Measurements from ENCODE around the gene ENTR1.

ENTR1 gene

GRCh38 chr9:136443687-136444086 lies 33.3 kb upstream of the ENTR1 start:
- ATAC-seq (replicated peaks) (no peak), DNase-seq (no peak)
- no peak overlapping the region for H3K27ac Mint-ChIP-seq
- H3K4me1 Mint-ChIP-seq (ENCODE audit: low read depth in 2 of 2), result no peaks in the 10 kb centered on the region
- H3K27me3 Mint-ChIP-seq, result no peaks in the 10 kb centered on the region
- H3K9me3 Mint-ChIP-seq, result no peaks in the 10 kb centered on the region
- peaks cover 76% of the 10 kb centered on the region for H3K36me3 Mint-ChIP-seq (ENCODE audit: insufficient read depth)
- H3K4me3 Mint-ChIP-seq, result no peak overlapping the region

DNA sequence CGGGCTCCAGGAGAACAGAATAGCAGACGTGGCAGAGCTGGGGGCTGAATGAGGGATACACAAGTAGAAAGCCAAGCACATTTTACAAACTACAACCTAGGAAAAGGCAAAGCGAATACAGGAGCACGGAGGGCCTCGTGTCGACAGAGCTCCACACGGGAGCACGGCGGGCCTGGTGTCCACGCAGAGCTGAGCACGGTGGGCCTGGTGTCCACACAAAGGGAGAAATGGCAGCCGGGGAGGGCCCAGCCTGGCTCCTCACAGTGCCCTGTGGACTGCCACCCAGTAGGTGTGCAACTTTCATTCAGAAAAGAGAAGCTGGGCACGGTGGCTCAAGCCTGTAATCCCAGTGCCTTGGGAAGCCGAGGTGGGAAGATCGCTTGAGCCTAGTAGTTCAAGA lies 32.7 kb upstream of the ENTR1 start:
- ATAC-seq (replicated peaks), result no peak
- Mint-ChIP-seq H3K4me1 (ENCODE audit: low read depth in 2 of 2) (peaks cover 4% of the 10 kb centered on the region in 2 donors), H3K9me3 (no peaks in the 10 kb centered on the region), H3K4me3 (no peak overlapping the region), H3K27me3 (no peaks in the 10 kb centered on the region), H3K27ac (peak overlapping the region in 1 of 2 donors; percentile 94), H3K36me3 (ENCODE audit: insufficient read depth) (peaks cover 74% of the 10 kb centered on the region)
- no peak for DNase-seq

DNA sequence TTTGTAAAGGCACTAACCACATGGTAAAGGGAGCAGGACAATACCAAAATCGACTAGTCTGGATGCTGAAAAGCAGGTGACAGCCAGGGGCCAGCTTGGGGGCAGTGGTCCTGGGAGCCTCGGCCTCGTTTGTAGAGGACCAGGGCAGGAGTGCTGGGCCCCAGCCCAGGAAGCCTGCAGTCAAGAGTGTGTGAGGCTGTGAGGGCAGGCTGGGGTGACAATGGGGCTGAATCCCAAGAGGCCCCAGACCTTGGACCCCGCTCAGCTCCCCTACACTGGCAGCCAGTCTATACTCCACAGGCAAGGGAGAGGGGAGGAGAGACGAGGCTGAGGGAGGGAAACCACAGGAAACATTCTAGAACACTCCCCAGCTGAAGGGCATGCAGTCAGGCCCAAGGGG lies 31.9 kb upstream of the ENTR1 start:
- peaks cover 9 to 10% of the 10 kb centered on the region in 2 donors for H3K4me1 Mint-ChIP-seq (ENCODE audit: low read depth in 2 of 2)
- DNase-seq, result no peak
- H3K36me3 Mint-ChIP-seq (ENCODE audit: insufficient read depth), result peaks cover 68% of the 10 kb centered on the region
- H3K4me3 Mint-ChIP-seq, result no peak overlapping the region
- H3K9me3 Mint-ChIP-seq, result no peaks in the 10 kb centered on the region
- H3K27me3 Mint-ChIP-seq, result no peaks in the 10 kb centered on the region
- no peak for ATAC-seq (replicated peaks)
- peak overlapping the region in 1 of 2 donors; percentile 94 for H3K27ac Mint-ChIP-seq

DNA sequence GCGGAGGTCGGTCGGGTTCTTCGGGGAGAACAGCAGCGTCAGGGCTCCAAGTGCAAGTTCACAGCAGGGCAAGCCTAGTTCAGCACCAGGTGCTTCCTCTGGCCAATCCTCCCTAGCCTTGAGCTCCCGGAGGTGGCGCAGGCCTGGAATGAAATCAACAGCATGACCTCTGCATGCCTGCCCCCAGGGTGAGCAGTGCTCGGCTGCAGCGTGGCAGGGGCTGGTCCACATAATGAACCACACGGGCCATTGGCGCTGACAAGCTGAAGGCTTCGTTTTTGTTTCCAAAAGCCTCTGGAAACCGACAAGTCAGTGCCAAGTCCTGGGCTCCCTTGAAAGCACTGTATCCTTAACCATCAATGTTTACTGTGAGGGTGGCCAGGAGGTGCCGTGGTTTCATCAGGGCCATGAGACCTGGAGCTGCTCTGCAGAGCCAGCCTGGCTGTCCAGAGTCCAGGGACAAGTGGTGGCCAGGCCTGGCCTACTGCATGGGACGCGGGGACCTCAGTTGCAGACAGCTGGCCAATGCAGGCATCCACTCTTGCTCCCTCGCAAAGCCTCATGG lies 31.3 kb upstream of the ENTR1 start:
- peak overlapping the region in 1 of 2 donors; percentile 32 for H3K27ac Mint-ChIP-seq
- H3K27me3 Mint-ChIP-seq, result no peaks in the 10 kb centered on the region
- ATAC-seq (replicated peaks) (no peak), DNase-seq (no peak)
- no peak overlapping the region for H3K4me3 Mint-ChIP-seq
- H3K4me1 Mint-ChIP-seq (ENCODE audit: low read depth in 2 of 2), result peaks cover 14 to 15% of the 10 kb centered on the region in 2 donors
- peaks cover 63% of the 10 kb centered on the region for H3K36me3 Mint-ChIP-seq (ENCODE audit: insufficient read depth)
- no peaks in the 10 kb centered on the region for H3K9me3 Mint-ChIP-seq

DNA sequence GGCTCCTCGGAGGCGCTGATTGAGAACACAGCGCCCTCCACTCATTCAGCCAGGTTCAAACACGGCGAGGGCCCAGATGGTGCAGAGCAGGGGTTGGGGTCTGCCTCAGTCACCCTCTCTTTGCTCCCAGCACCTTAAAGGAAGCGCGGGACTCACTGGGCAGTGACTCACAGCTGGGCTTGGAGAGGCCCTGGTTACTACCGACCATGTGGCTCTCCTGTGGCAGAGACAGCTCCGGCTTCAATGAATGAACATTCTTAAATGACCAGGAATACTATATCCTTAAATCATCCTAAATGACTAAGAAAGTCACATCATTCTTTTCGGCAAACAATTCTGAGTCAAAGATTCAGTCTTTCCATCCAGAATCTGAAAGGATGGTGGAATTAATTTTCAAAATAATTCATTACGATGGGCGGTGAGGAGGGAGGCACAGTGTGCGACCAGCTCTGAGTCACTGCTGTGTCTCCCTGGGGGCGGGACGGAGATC lies 30.8 kb upstream of the ENTR1 start:
- Mint-ChIP-seq H3K9me3 (no peaks in the 10 kb centered on the region), H3K4me3 (peak overlapping the region; percentile 46 to 67), H3K27me3 (no peaks in the 10 kb centered on the region), H3K4me1 (ENCODE audit: low read depth in 2 of 2) (peaks cover 18 to 20% of the 10 kb centered on the region in 2 donors), H3K36me3 (ENCODE audit: insufficient read depth) (peaks cover 60% of the 10 kb centered on the region), H3K27ac (peak overlapping the region in 1 of 2 donors; percentile 32)
- DNase-seq (no peak), ATAC-seq (replicated peaks) (no peak)

GRCh38 chr9:136439481-136440408 lies 29.3 kb upstream of the ENTR1 start, which contains the start of gene INPP5E:
INPP5E (minus strand) TSS chr9:136439845; CDS start chr9:136439419, 426 bp downstream.
- peak; percentile 84 for ATAC-seq (replicated peaks)
- Mint-ChIP-seq H3K36me3 (ENCODE audit: insufficient read depth) (peaks cover 45% of the 10 kb centered on the region), H3K9me3 (no peaks in the 10 kb centered on the region), H3K27me3 (no peaks in the 10 kb centered on the region), H3K4me3 (peak within 1 kb of the TSS; percentile 82 to 84), H3K27ac (peak within 1 kb of the TSS; percentile 86 to 91), H3K4me1 (ENCODE audit: low read depth in 2 of 2) (peaks cover 23 to 27% of the 10 kb centered on the region in 2 donors)
- peak; percentile 82 to 89 (median 89) for DNase-seq

GRCh38 chr9:136438548-136439480 lies 28.4 kb upstream of the ENTR1 start:
- Mint-ChIP-seq H3K9me3 (no peaks in the 10 kb centered on the region), H3K27me3 (no peaks in the 10 kb centered on the region), H3K36me3 (ENCODE audit: insufficient read depth) (peaks cover 36% of the 10 kb centered on the region), H3K4me1 (ENCODE audit: low read depth in 2 of 2) (peaks cover 23 to 27% of the 10 kb centered on the region in 2 donors), H3K4me3 (peak overlapping the region; percentile 82 to 84), H3K27ac (peak overlapping the region; percentile 86 to 91)
- ATAC-seq (replicated peaks) (peak; percentile 77), DNase-seq (peak; percentile 33 to 47 (median 44))

GRCh38 chr9:136437839-136438547 lies 27.6 kb upstream of the ENTR1 start:
- peak overlapping the region; percentile 86 to 91 for H3K27ac Mint-ChIP-seq
- H3K4me1 Mint-ChIP-seq (ENCODE audit: low read depth in 2 of 2), result peaks cover 23 to 27% of the 10 kb centered on the region in 2 donors
- no peak for ATAC-seq (replicated peaks)
- peak overlapping the region; percentile 82 to 84 for H3K4me3 Mint-ChIP-seq
- no peak for DNase-seq
- no peaks in the 10 kb centered on the region for H3K9me3 Mint-ChIP-seq
- H3K36me3 Mint-ChIP-seq (ENCODE audit: insufficient read depth), result peaks cover 32% of the 10 kb centered on the region
- H3K27me3 Mint-ChIP-seq, result no peaks in the 10 kb centered on the region

- peak overlapping the region; percentile 90 to 91 for H3K27ac Mint-ChIP-seq
- H3K4me3 Mint-ChIP-seq, result peak overlapping the region; percentile 82 to 84
- no peaks in the 10 kb centered on the region for H3K27me3 Mint-ChIP-seq
- DNase-seq (no peak), ATAC-seq (replicated peaks) (no peak)
- H3K9me3 Mint-ChIP-seq, result no peaks in the 10 kb centered on the region
- H3K4me1 Mint-ChIP-seq (ENCODE audit: low read depth in 2 of 2), result peaks cover 23 to 27% of the 10 kb centered on the region in 2 donors
- H3K36me3 Mint-ChIP-seq (ENCODE audit: insufficient read depth), result peaks cover 27% of the 10 kb centered on the region
Measured at GRCh38 chr9:136437430-136437829, 27.0 kb upstream of the ENTR1 start.

- Mint-ChIP-seq H3K9me3 (no peaks in the 10 kb centered on the region), H3K4me3 (peak overlapping the region; percentile 82 to 84), H3K36me3 (ENCODE audit: insufficient read depth) (peaks cover 17% of the 10 kb centered on the region), H3K4me1 (ENCODE audit: low read depth in 2 of 2) (peaks cover 23 to 27% of the 10 kb centered on the region in 2 donors), H3K27ac (peak overlapping the region in 1 of 2 donors; percentile 56), H3K27me3 (no peaks in the 10 kb centered on the region)
- DNase-seq (no peak), ATAC-seq (replicated peaks) (no peak)
Measured at GRCh38 chr9:136436055-136436634, 25.7 kb upstream of the ENTR1 start.

GRCh38 chr9:136434580-136435169 lies 24.3 kb upstream of the ENTR1 start:
- no peak overlapping the region for H3K4me3 Mint-ChIP-seq
- H3K4me1 Mint-ChIP-seq (ENCODE audit: low read depth in 2 of 2), result peaks cover 23 to 27% of the 10 kb centered on the region in 2 donors
- DNase-seq (no peak), ATAC-seq (replicated peaks) (no peak)
- H3K36me3 Mint-ChIP-seq (ENCODE audit: insufficient read depth), result peaks cover 8% of the 10 kb centered on the region
- no peaks in the 10 kb centered on the region for H3K27me3 Mint-ChIP-seq
- H3K9me3 Mint-ChIP-seq, result no peaks in the 10 kb centered on the region
- H3K27ac Mint-ChIP-seq, result no peak overlapping the region

All from effector memory CD8-positive, alpha-beta T cell (primary cell).